Measurements from ENCODE around the gene RTEL1. TPM values are rescaled to one million over a fixed set of nuclear protein-coding genes. Genes with fewer than 3 reads are reported as not detected.

RTEL1 gene
- total RNA-seq, 4 donors from 2014 or later = 28.2 to 62.4 (median 46.7) TPM

DNA sequence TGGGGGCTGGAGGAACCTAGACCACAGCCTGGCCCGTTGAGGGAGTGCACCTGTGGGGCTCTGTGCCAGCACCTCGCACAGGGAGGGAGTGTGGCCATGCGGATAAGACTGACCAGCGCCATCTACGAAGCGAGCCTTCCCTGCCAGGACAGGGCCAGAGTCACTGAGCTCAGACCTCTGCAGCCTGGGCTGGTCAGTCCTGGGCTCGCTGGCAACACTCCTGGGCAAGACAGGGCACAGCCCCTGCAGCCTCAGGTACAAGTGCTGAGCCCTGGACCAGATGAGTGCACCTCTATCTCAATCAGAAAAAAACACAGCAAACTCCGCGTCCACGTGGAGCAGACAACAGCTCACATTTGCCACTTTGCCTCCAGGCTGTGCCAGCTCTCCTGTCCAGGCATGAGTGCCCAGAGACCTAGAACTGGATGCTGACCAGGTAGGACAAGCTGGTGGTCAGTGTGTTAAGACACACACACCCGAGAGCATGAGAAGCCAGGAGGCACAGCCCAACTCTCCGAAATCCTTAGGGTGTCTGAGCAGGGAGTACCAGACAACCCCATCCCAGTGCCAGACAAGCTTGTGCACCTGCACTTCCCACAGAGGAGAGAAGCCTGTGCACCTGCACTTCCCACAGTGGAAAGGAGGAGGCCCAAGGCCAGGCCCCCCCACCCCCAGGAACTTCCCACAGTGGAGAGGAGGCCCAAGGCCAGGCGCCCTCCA is 44.8 kb downstream of the RTEL1 start:
- peak in 1 of 2 donors; percentile 4 for DNase-seq (ENCODE audit: low spot score in 2 of 2)
- Histone ChIP-seq H3K9me3 (no peaks in the 10 kb centered on the region), H3K36me3 (peaks cover 0 to 65% (median 0%) of the 10 kb centered on the region in 3 donors), H3K4me3 (no peak overlapping the region), H3K27ac (no peak overlapping the region), H3K27me3 (no peaks in the 10 kb centered on the region), H3K4me1 (peaks cover 0 to 41% (median 28%) of the 10 kb centered on the region in 4 donors)
- TF ChIP-seq POLR2A (IDR thresholded peaks at IDR 0.05) (no peak), EP300 (IDR thresholded peaks at IDR 0.05) (no peak)
- TF ChIP-seq, protein P1, sequence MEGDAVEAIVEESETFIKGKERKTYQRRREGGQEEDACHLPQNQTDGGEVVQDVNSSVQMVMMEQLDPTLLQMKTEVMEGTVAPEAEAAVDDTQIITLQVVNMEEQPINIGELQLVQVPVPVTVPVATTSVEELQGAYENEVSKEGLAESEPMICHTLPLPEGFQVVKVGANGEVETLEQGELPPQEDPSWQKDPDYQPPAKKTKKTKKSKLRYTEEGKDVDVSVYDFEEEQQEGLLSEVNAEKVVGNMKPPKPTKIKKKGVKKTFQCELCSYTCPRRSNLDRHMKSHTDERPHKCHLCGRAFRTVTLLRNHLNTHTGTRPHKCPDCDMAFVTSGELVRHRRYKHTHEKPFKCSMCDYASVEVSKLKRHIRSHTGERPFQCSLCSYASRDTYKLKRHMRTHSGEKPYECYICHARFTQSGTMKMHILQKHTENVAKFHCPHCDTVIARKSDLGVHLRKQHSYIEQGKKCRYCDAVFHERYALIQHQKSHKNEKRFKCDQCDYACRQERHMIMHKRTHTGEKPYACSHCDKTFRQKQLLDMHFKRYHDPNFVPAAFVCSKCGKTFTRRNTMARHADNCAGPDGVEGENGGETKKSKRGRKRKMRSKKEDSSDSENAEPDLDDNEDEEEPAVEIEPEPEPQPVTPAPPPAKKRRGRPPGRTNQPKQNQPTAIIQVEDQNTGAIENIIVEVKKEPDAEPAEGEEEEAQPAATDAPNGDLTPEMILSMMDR (IDR thresholded peaks at IDR 0.05) = no peak
- WGBS, 2 donors = 75 to 79% methylated on average over 11 of the region's 13 CpGs

DNA sequence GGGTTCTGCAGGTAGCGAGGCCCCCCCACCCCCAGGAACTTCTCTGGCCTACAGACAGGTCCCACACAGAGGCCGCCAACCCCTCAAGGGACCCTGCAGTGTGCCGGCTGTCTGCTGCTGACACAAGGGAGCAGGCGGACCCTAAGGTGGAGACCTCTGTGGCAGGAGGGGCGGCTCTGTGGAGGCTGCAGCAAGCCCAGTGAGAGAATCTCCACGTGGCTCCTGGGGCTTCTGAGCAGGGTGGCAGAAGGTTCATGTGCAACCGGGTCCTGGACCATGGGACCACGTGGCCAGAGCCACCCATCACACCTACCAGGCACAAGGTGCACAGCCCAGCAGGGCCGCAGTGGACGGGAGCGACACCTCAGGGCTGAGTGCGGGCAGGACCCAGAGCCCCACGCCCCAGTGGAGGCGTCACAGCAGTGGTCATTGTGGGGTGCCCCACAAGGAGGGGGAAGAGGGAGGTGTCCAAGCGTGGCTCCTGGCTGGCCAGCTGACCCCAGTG is 45.4 kb downstream of the RTEL1 start:
- H3K4me3 ChIP-seq = no peak overlapping the region
- H3K36me3 ChIP-seq = peaks cover 0 to 61% (median 0%) of the 10 kb centered on the region in 3 donors
- no peak for DNase-seq (ENCODE audit: low spot score in 2 of 2)
- H3K27me3 ChIP-seq = no peaks in the 10 kb centered on the region
- no peak overlapping the region for H3K27ac ChIP-seq
- TF ChIP-seq POLR2A (IDR thresholded peaks at IDR 0.05) = no peak
- TF ChIP-seq, protein P1 (IDR thresholded peaks at IDR 0.05) = no peak
- TF ChIP-seq EP300 (IDR thresholded peaks at IDR 0.05) = no peak
- peaks cover 0 to 38% (median 27%) of the 10 kb centered on the region in 4 donors for H3K4me1 ChIP-seq
- 83 to 88% methylated on average over 11 to 14 of the region's 15 CpGs for WGBS, 2 donors
- no peaks in the 10 kb centered on the region for H3K9me3 ChIP-seq

DNA sequence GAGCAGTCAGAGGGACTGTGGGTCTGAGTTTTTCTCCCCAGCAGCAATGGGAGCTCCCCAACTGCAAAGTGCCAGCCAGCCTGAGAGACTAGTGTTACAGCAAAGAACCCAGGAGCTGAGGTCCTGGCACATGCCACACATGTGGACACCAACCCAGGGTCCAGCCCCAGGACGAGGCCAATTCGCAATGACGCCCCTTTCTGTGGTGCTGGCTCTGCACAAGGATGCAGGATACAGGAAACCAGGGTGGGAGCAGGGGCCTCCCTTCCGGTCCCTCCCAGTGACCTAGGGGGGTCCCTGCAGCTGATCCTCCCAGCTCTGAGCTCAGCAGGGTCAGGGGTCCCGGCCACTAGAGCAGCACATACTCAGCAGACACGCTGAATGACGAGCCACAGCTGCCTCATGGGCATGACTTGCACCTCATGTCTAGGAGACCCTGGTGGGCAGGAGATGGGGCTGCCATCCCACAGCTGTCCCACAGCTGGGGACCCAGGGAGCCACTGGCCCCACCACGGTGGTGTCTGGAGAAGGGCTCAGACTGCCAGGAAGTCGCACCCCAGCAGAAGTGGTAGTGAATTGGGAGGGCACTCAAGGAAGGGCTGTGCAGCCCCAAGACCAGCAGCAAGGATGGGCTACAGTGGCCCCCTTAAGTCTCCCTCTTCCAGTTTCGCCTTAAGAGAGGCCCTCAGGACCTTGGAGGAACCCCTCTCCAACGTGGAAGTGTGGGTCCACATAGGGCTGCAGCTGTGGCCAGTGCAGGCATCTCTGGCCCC is 46.0 kb downstream of the RTEL1 start:
- DNase-seq (ENCODE audit: low spot score in 2 of 2) = no peak
- TF ChIP-seq, protein P1 (IDR thresholded peaks at IDR 0.05) = no peak
- TF ChIP-seq POLR2A (IDR thresholded peaks at IDR 0.05) = no peak
- TF ChIP-seq EP300 (IDR thresholded peaks at IDR 0.05) = no peak
- H3K27me3 ChIP-seq = no peaks in the 10 kb centered on the region
- no peak overlapping the region for H3K27ac ChIP-seq
- H3K9me3 ChIP-seq = no peaks in the 10 kb centered on the region
- no peak overlapping the region for H3K4me3 ChIP-seq
- peaks cover 0 to 67% (median 0%) of the 10 kb centered on the region in 3 donors for H3K36me3 ChIP-seq
- 76 to 83% methylated on average over 9 to 11 of the region's 11 CpGs for WGBS, 2 donors
- peaks cover 0 to 38% (median 27%) of the 10 kb centered on the region in 4 donors for H3K4me1 ChIP-seq

DNA sequence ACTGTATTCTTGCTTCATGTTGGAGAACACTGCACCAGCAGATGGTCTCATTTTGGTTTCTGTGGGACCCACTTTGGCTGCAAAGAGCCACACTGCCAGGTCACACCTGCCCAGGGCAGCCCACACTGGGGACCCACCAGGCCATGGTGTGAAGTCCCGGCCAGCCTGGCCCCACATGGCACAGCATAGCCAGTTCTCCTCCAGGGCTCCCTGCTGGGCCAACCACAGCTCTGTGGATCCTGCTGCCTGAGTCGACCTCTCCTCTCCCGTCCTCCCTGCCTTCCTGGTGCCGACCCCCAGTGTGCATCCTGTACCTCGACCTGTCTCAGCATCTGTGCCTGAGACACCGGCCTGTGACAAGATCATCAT is 46.6 kb downstream of the RTEL1 start:
- Histone ChIP-seq H3K27ac (no peak overlapping the region), H3K36me3 (peaks cover 0 to 72% (median 0%) of the 10 kb centered on the region in 3 donors), H3K9me3 (no peaks in the 10 kb centered on the region), H3K4me3 (no peak overlapping the region), H3K4me1 (peaks cover 0 to 38% (median 27%) of the 10 kb centered on the region in 4 donors), H3K27me3 (no peaks in the 10 kb centered on the region)
- TF ChIP-seq EP300 (IDR thresholded peaks at IDR 0.05) = no peak
- TF ChIP-seq POLR2A (IDR thresholded peaks at IDR 0.05) = no peak
- TF ChIP-seq, protein P1 (IDR thresholded peaks at IDR 0.05) = no peak
- WGBS, 2 donors = 73 to 90% methylated on average over 5 to 6 of the region's 6 CpGs
- no peak for DNase-seq (ENCODE audit: low spot score in 2 of 2)

All from tibial nerve (tissue), 4 donors.